ENCODE measurements around the gene MYH14.

The MYH14 gene

DNA sequence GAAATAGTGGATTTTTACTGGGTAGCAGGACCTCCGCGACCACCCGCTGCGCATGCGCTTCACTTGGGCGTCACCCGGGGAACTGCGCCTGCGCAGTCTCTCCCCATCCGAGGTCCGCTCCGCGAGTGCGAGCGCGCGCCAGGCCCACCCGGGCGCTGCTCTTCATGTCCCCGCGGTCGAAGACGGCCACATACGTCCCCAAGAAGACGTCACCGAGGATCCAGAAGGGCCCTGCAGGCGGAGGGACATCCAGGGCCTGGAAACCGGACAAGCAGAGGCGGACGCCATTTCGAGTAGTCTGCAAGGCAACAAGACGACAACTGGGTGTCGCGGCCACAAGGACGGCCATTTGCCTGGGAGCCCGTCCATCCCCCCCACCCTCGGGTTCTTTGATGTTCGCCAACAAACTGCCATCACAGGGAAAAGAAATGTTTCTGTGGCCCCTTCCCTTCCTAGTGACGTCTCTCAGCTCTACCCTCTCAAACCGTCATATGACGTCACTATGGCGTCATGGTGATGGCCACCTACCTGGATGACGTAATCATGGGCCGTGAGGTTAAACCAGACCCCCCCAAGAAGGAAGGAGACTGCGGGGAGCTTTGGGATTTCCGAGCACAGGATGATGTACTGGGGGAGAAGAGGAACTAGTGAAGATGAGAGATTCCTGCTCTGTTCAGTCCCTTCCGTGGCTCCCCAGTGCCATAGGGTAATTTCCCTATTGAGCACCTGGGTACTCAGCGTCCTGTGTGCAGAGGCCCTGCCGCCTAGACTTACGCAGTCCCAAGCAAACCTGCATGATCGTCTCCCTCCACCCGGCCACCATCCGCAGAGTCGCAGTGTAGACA, 155.3 kb downstream of the MYH14 start:
- peak overlapping the region; percentile 52 for H3K4me3 ChIP-seq (ENCODE audit: control insufficient read depth, low read depth, low read length)
- no peak for TF ChIP-seq CTCF (IDR thresholded peaks at IDR 0.05; ENCODE audit: control insufficient read depth, insufficient read depth, low read depth, low read length, missing control alignments)
- DNase-seq (ENCODE audit: low read depth) = no peak

DNA sequence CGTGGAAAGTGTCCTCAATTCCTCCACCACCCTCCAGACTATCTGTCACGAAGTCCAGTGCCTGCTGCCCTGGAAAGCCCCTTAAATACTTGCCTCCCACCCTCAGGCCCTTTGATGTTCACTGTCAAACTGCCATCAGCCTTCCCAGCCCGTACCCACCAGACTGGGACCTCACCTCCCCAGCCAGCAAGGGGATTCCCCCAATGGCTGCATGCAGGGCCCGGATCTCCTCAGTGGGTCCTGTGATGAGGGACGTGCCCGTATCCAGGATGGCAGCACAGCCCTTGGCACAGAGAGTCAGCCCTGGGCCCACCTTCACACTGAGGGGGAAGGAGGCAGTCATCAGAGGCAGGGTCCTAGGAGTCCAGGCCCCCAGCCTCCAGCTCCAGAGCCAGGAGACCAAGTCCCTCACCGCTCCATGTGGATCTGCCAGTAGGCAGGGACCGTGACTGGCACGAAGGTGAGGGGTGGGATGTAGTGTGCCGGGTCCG, 156.0 kb downstream of the MYH14 start:
- H3K4me3 ChIP-seq (ENCODE audit: control insufficient read depth, low read depth, low read length) = no peak overlapping the region
- no peak for TF ChIP-seq CTCF (IDR thresholded peaks at IDR 0.05; ENCODE audit: control insufficient read depth, insufficient read depth, low read depth, low read length, missing control alignments)
- no peak for DNase-seq (ENCODE audit: low read depth)
